Measurements from ENCODE around the gene S100A2.

S100A2 gene

DNA sequence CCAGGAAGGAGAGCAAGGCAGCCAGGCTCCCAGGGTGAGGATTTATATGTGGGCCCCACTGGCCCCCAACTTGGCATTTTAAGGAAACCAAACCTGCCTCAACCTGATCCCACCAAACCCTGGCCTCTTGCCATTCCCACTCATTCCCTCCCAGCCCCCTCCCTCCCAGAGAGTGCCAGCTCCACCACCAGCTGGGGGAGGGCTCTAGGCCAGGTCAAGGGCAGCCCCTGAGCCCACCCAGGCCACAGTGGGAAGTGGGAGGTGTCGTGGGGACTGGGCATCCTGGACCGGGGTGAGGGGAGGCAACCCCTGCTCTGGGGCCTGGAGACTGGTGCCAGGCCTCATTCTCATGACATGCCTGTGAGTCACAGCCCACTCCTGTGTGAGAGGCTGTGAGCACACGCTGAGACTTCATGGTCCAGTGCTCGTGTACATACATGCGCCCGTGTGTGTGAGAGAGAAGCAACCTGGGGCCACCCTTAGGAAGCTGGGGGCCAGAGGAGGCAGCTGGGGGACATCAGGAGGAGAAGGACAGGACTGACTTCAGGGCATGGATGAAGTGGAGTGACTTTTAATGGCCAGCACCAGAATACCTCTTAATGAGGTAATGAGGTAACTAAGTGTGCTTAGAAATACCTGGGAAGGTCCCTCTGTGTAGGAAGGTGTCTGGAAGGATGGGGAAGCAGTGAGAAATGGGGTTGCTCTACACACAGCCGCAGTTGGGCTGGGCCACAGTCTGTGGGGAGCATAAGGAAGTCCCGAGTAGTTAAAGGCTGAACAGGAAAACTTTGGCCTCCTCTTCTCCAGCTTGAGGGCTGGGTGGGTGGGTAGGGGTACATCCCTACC is at the start of gene S100A2:
TSS of gene S100A2 (minus strand) at position 316 of the 846 bp plus-strand sequence. CDS start 1,967 bp downstream, outside the sequence.
- peak; percentile 56 for FAIRE-seq
- peak; percentile 87 for DNase-seq (ENCODE audit: low spot score)

- FAIRE-seq (no peak), DNase-seq (ENCODE audit: low spot score) (no peak)
Observed at GRCh38 chr1:153615406-153615805, 49.8 kb upstream of the S100A2 start.

DNA sequence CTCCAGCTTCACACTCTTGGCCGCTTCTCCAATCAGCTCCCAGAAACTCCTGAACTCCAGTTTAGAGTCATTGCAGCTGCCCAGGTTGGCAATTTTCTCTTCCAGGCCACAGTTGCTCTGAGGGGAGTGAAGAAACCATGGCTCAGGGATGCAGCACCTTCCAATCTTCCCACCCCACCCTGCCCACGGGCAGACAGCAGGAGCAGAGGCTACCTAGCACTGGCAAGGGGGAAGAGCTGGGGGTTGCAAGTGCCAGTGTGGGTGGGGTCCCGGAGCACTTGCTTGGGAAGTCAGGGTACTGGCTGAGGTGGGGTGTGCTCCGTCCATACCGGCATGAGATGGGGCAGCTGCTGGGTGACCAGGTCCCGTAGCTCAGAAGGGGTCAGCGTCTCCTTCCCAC is 49.3 kb upstream of the S100A2 start:
- FAIRE-seq (no peak), DNase-seq (ENCODE audit: low spot score) (no peak)

DNA sequence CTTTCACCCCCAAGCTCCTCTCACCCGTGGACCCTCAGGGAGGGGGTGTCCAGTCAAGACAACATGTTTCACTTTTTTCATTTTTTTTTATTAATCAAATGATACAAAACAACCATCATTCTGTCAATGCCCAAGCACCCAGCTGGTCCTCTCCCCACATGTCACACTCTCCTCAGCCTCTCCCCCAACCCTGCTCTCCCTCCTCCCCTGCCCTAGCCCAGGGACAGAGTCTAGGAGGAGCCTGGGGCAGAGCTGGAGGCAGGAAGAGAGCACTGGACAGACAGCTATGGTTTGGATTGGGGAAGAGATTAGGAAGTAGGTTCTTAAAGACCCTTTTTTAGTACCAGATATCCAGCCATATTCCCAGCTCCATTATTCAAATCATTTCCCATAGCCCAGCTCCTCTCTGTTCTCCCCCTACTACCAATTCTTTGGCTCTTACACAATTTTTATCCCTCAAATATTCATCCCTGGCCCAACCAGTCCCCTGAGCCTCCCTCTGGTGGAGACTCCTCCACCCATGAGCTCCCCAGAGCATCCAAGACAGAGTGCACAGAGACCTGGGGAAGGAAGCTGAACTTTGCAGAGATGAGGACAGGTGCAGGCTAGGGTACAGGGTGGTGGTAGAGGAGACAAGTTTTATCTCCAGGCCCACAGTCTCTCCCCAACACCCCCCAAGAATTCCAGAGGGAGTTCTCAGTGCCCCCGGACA is 48.7 kb upstream of the S100A2 start:
- no peak for DNase-seq (ENCODE audit: low spot score)
- no peak for FAIRE-seq

- DNase-seq (ENCODE audit: low spot score) (no peak), FAIRE-seq (no peak)
Observed at GRCh38 chr1:153613406-153613805, 47.8 kb upstream of the S100A2 start.

GRCh38 chr1:153612755-153613331 is 47.2 kb upstream of the S100A2 start, which contains the start of gene S100A16:
TSS of gene S100A16 (minus strand) at chr1:153613137. CDS start at chr1:153608151, 4,986 bp downstream.
- DNase-seq (ENCODE audit: low spot score) (peak; percentile 87), FAIRE-seq (no peak)

DNA sequence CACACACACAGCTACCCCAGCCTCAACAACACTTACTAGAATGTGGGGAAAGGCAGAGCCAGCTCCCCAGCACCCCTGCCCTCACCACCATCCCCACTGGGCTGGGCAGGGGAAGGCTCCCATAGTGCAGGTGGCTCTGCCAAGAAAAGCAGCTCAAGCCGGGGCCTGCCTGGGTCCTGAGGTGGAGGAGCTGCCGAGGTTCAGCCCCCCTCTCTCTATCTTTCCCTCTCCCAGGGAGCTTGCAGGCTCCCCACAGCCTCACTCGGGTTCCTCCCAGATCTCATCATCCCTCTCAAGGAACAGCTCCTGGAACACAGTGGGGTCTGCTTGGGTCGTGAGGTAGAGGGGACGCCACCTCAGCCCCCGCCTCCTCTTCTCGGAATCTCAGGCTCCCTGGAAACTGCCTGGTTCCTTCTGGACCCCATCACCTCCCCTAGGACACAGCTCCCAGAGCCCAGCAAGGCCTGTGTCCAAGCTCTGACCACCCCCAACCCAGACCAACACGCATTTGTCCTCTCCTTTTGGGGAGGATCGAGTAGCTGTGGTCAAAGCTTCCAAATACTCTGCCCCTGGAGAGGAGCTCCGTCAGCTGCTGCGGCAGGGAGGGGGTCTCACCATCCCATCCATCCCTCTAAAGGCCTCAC is 46.6 kb upstream of the S100A2 start:
- DNase-seq (ENCODE audit: low spot score) (peak; percentile 16), FAIRE-seq (no peak)

DNA sequence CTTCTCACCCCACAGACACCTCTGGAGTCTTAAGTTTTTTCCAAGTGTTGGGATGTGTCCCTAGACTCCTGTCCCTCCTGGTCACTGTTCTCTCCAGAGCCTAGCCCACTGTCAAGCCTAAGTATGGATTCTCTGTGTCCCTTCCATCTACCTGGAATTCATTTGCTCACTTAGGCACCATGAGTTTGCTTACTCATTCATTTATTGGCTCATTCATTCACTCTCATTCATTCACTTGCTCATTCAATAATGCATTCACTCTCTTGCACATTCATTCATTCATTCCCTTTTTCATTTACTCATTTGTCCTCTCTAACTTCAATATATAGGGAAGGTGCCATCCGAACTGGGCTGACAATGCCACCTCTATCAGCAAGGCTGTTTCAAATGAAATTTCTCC is 45.7 kb upstream of the S100A2 start:
- DNase-seq (ENCODE audit: low spot score), result no peak

DNA sequence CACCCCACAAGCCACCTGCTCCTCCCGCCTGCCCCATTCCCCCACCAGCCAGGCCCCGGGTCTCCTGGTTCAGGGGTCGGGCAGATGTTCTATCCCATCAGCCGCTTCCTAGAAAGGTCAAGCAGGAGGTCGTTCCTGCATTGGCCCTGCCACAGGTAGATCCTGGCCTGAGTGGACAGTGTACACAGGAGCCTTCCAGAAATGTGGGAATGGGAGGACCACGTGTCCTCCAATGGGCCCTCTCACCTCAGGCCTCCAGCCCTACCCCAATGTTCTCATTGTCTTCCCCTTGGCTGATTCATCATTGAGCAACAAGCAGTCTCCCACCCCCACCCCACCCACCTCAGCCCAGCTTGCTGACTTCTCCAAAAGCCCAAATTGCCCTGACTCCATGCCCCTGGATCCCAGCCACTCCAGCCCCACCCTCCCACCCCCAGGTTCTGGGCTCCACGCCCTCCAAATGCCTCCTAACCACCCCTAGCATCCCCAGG is 45.2 kb upstream of the S100A2 start:
- FAIRE-seq, result no peak
- peak; percentile 41 for DNase-seq (ENCODE audit: low spot score)

More for the DNA sequence above, 45.7 kb upstream of the S100A2 start:
- peak; percentile 32 for FAIRE-seq

GRCh38 chr1:153610334-153610733 is 44.7 kb upstream of the S100A2 start:
- FAIRE-seq (no peak), DNase-seq (ENCODE audit: low spot score) (peak; percentile 18)

DNA sequence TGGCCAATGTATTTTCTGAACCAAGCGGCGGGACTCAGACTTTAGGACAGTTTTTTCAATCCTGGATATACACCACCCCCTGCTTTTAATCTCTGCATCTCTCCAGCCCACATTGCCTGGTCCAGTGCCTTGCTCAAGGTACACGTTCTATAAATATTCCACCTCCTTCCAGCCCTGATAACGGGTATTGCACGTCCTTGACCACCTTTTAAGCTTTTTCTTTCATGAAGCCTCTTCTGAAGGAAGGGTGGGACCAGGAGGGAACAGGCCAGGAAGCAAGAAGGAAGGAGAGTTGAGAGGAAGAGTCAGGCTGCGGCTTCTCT is 43.9 kb upstream of the S100A2 start:
- DNase-seq (ENCODE audit: low spot score) (no peak), FAIRE-seq (no peak)

DNA sequence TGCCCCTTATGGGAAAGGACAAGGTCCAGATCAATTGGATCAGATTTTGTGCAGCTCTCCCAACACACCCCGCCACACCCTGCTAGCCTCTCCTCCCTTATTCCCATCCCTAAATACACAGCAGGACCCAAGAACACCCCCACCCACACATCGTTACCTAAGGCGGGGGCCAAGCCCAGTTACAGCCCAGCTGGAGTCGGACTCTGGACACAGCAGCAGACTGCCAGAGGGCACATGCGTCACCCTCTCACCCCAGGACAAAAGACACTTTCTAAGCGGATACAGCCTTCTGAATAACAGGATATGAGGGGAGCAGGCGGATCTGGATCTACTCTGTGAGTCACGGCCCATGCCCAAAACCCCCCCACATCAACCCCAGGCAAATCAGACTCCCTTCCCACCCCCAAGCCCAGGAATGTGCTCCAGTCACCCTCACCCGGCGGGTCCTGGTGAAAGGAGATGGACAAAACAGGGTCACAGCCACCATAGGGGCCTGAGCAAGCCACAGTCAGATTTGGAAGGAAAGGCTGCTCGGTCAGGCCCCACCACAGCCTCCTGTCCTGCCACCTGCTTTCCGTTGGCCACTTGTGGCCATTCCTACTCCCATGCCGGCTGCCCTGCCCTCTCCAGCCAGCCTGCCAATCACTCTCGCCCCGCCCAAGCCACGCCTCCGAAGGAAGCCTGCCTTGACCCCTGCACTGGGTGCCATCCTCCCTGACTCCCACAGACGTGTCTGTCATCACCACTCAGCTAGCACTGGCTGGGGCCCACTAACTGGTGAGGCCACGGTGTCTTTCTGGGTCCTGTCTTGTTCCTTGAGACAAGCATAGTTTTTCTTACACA is 43.3 kb upstream of the S100A2 start:
- peak; percentile 93 for DNase-seq (ENCODE audit: low spot score)
- peak; percentile 68 for FAIRE-seq

DNA sequence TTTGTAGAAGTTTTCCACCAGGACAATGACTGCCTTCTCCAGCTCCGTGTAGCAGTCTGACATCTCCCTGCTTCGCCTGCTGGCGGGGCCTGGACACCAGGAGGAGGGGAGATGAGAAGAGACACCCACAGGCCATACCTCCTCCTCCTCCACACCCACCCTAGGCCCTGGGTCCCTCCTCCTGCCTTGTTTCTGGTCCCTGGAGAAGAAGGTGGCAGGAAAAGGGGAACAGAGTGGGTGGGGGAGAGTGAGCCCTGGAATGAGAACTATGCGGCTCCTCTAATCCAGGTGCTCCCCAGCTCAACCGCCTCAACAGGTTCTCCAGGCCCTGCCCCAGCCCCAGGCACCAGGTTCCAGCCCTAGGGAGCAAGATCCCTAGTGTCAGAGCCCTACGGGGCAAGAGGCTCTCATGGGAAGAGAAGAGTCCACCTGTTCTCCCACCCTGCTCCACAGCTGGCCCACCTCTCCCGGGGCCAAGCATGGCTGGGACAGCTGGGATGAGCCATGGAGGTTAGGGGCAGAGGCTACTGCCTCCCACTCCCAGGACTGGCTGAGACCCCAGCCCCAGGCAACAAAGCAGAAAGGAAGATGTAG is 42.5 kb upstream of the S100A2 start:
- DNase-seq (ENCODE audit: low spot score) (peak; percentile 61), FAIRE-seq (no peak)

DNA sequence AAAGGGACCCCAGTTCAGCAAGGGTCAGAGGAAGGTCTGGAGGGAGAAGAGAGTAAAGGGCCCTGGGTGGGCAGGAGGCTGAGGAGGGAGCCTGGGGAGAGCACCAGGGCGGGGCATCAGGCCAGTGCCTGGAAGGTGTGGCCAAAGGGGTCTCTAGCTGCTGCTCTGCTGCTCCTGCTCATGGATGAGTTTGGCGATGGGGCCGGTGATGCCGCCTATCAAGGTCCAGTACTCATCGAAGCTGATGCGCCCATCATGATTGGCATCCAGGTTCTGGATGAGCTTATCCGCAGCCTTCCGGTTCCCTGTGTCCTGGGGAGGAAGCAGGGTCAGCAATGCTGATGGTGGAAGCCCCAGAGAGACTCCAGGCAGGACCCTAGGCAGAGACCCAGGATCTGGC is 41.7 kb upstream of the S100A2 start:
- FAIRE-seq (no peak), DNase-seq (ENCODE audit: low spot score) (peak; percentile 3)

DNA sequence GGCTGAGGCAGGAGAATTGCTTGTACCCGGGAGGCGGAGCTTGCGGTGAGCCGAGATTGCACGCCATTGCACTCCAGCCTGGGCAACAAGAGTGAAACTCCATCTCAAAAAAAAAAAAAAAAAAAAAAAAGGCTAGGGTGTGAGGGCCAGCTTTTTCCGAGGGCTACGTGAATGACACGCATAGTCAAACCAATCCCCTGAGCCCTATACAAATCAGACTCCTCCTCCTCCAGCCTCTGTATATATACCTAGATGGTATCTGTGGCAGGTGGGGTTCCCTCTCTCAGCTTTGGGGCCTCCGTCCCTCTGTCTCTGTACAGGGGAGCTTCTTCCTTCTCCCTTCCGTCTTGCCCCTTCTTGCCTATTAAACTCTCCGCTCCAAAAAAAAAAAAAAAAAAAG is 40.5 kb upstream of the S100A2 start:
- DNase-seq (ENCODE audit: low spot score) (no peak), FAIRE-seq (no peak)

- no peak for DNase-seq (ENCODE audit: low spot score)
- FAIRE-seq, result no peak
Observed at GRCh38 chr1:153602749-153603148, 37.1 kb upstream of the S100A2 start.

- FAIRE-seq, result no peak
Observed at GRCh38 chr1:153599847-153600246, 34.2 kb upstream of the S100A2 start.

GRCh38 chr1:153598309-153599172 is 32.9 kb upstream of the S100A2 start:
- no peak for DNase-seq (ENCODE audit: low spot score)
- no peak for FAIRE-seq

More at GRCh38 chr1:153599847-153600246, 34.2 kb upstream of the S100A2 start:
- no peak for DNase-seq (ENCODE audit: low spot score)

DNA sequence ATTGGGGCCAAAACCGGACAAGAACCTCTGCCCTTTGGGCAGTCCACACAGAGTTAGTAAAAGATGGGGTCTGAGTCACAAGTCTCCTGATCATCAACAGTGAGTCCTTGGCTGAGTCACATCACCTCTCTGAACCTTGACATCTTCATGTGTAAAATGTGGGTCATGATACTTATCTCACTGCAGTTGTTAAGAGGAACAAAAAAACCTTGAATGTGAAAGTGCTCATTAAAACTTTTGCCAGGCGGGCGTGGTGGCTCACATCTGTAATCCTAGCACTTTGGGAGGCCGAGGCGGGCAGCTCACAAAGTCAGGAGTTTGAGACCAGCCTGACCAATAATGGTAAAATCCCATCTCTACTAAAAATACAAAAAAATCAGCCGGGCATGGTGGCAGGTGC is 31.6 kb upstream of the S100A2 start:
- no peak for FAIRE-seq
- no peak for DNase-seq (ENCODE audit: low spot score)

Measured in urothelium cell line (cell line).